Right forelimb (tissue), 1 donor: Measurements from ENCODE around the gene LGALS3BP.

Source experiments
- DNase-seq: peaks from one replicate; pipeline ENCODE4 v3.0.0-alpha.2; 2018

The LGALS3BP gene

DNA sequence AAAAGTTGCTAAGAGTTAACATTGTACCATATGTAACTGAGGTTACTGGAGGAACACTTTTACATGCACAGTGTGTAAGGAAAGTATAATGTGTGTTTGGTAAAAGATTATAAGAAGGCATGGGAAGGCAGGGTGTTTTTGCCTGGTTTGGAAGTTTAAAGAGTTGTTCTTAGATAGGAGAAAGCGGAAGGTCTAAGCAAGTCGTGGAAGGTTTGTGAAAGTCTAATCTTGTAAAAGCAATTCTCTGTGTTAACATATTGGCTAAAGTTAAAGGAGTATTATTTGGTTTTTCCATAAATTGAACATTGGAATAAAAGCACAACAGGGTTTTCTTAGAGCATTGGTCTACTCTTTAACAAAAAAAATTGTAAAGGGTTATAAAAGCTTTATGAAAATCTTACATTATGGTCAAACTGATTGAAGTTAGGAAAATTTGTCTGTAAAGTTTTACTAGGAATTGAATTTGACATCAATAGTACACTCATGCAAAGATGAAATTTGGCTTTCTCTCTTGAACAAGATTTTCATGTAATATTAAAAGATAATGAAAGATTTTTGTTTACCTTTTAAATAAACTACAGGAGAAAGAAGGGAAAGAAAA is 34.5 kb upstream of the LGALS3BP start:
- DNase-seq, result no peak

DNA sequence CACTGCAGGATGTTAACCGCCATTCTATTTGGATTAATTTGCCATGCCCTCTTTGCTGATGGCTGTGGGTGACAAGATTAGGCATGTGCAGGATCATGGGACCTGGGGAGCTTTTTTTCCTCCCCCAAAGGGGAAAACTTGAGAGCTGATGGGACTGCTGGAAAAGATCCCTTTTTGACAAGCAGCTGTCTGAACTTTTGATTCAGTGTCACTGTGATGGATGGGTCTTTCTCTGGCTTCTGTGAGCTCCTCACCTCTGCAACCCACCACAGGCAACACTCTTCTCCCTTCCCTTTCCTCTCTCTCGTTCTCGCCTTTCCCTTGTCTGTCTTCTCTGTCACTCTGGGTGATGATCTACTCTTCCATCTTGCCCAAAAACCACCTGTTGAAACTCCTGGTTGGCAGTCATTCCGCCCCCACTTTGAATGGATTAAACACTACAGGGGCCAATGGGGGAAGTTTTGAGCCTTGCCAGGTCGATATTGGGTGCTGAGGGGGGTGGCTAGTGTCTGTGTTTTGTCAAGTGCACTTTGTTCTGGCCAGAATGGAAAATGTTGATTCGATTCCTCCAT is 32.9 kb upstream of the LGALS3BP start:
- no peak for DNase-seq

DNA sequence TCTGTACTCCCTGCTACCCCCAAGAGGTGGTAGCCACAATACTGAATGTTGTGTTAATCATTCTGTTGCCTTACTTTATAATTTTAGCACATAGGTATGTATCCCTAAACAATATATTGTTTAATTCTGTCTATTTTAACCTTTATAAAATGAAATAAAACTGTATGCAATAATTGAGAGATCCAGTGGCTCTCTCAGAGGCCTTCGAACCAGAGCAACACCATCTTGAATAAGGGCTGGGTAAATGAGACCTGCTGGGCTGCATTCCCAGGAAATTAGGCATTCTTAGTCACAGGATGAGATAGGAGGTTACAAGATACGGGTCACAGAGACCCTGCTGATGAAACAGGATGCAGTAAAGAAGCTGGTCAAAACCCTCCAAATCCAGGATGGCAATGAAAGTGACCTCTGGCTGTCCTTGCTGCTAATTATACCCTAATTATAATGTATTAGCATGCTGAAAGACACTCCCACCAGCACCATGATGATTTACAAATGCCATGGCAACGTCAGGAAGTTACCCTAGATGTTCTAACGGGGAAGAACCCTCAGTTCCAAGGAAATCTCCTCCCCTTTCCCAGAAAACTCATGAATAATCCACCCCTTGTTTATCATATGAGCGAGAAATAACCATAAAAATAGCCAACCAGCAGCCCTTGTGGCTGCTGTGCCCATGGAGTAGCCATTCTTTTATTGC is 31.9 kb upstream of the LGALS3BP start:
- no peak for DNase-seq

DNA sequence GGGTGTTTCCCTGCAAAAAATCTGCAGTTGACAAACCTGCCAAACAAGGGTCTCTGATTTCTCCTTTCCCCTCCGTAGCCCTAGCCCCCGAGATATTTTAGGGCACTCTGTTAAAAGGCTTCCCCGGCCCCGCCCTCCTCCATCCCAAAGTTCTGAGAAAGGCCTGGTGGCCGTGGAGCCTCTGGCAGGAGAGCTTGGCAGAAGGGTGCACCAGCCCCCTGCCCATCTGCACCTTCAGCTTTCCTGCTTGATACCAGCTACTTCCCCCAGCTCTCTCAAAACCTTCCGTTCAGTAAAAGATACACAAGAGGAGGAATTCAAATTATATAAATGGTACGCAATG is 30.6 kb upstream of the LGALS3BP start:
- DNase-seq, result no peak

DNA sequence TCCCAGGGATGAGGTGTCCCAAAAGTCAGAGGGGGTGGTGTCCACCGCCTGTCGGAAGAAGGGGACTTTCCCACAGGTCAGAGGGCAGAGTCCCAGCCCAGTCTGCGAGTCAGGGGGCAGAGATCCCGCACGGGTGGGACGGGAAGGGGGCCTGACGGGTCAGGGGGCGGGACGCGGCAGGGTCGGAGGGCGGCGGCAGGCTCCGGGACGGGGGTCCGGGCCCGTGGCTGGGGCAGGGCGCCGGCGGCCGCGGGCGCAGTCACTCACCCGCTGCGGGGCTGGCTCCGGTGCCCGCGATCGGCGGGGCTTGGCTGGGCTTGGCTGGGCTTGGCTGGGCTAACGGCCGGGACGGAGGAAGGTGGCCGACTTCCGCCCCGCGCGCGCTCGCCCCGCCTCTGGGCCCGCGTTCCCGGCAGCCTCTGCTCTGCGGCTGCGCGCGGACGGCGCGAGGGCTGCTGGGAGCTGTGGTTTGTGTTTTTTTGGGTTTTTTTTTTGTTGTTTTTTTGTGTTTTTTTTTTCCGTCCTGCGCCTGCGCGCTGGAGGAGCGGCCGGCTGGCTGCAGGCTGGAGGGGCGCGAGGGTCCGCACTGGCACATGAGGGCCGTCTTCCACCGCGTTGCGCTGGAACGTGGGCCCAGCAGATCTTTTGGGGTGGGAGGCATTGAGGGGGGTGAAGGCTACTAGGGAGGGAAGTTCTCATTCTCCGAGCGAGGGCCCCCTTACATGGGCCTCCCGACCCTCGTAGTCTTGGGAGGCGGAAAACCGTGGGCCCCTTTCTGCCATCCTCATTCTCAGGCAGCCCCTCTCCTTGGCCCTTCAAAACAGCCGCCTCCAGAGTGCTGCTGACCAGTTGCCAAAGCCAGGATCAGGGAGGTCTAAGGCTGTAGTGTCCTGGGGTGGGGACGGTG is 29.9 kb upstream of the LGALS3BP start, which contains the start of gene CANT1:
CANT1 (minus strand) TSS at position 368 of the 907 bp plus-strand sequence. CDS start 12,142 bp downstream, outside the sequence.
- peak; percentile 90 for DNase-seq

DNA sequence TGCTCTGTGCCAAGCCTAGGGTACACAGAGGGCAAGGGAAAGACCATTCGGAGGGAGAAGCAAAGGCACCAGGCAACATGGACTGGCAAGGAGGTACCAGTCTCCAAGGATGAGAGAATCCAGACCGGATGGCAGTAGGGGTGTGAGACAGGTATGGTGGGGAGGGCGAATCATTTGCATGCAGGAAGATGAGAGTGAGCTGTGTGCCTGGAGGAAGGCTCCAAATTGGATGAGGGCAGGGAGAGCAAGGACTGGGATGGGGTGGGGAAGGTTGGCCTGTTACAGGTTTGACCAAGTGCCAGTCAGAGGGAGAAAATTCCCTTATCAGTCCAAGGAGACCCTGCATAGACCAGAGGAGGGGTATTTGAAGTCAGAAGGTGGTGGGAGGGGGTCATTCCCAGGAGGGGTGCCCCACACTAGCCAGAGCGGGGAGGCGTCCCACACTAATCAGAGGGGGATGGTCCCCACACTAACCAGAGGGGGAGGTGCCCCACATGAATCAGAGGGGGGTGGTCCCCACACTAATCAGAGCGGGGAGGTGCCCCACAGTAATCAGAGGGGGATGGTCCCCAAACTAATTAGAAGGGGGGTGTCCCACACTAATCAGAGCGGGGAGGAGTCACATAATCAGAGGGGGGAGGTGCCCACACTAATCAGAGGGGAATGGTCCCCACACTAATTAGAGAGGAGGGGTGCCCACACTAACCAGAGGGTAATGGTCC is 29.1 kb upstream of the LGALS3BP start:
- DNase-seq, result peak; percentile 7

DNA sequence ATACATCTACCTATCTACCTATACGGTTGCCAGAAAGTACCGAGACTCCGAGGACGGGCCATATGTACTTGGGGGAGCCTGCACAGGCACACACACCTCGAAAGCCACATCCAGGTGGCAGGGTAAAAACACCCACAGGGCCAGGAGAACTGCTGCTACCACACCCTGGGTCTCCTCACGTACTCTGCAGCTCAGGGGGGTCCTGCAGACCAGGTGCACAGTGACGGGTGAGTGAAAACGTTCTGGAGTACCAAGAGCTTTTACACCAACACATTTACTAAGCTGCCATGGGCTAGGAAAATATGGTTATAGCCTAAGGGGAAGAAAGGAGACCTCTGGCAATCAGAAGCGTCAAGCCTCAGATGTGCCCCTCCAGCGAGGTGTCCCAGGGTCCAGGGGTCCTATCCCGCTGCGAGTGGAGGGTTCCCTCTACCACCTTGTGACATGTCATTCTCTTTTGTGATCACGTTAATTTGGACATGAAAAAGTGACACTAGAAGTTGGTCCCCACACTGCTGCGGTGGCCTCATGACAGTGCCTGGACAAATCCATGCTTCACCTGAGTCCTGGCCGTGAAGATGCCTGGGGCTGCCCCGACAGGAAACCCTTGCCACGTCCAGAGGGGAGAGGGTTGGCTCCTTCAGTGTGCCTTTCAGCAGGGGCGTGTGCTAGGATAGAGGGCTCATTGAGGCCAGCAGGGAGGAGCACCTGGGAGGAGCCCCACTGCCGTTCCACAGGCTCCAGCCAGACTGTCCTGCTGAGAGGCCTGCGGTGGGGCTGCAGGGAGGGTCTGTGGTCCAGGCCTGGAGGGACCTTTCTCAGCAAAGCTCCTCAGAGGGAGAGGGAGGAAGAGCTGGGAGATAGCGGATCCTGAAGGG is 28.0 kb upstream of the LGALS3BP start:
- DNase-seq, result peak; percentile 35

DNA sequence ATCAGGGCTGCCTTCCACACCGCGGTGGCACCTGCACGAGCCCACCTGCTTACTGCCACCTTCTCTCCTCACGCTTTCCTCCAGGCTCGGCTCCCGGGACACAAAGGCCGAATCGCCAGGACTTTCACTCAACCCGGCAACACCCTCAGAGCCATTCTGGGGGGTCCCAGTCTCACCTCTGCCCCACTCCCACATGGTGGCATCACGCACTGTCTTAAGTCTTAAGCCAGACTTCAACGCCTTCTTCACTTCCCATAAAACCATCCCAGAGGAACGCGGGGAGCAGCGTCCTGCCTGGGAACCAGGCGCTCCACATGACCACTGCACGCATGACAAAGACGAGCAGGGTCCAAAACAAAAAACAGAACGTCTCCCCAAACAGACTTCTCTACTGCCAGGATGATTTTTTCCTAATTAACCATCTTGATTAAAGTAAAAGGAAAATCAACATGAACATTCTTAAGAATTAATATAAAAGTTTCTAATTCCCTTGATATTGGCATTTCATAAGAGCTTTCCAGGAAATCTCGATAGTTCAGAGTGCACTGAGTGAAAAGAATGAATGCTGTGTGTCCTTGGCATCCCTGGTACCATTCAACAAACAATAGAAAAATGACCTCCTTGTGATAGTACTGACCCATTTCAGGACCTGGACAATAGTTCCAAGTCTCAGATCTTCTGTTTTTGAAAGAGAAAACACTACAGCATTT is 27.2 kb upstream of the LGALS3BP start:
- peak; percentile 32 for DNase-seq

DNA sequence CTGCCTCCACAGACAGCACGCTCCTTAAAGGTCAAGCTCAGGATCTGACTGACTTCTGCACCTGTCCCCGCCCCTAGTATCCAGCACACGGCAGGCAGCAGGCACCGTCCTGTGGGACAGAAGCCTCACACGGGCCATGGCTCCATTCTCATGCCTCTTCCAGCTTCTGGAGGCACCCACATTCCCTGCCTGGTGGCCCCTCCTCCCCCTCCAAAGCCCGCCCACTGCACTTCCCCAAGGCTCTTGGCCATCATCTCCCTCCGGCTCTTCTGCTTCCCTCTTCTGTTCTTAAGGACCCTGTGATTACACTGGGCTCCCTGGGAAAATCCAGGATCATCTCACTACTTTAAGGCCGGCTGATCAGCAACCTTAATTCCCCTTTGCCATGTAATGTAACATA is 26.3 kb upstream of the LGALS3BP start:
- peak; percentile 9 for DNase-seq

DNA sequence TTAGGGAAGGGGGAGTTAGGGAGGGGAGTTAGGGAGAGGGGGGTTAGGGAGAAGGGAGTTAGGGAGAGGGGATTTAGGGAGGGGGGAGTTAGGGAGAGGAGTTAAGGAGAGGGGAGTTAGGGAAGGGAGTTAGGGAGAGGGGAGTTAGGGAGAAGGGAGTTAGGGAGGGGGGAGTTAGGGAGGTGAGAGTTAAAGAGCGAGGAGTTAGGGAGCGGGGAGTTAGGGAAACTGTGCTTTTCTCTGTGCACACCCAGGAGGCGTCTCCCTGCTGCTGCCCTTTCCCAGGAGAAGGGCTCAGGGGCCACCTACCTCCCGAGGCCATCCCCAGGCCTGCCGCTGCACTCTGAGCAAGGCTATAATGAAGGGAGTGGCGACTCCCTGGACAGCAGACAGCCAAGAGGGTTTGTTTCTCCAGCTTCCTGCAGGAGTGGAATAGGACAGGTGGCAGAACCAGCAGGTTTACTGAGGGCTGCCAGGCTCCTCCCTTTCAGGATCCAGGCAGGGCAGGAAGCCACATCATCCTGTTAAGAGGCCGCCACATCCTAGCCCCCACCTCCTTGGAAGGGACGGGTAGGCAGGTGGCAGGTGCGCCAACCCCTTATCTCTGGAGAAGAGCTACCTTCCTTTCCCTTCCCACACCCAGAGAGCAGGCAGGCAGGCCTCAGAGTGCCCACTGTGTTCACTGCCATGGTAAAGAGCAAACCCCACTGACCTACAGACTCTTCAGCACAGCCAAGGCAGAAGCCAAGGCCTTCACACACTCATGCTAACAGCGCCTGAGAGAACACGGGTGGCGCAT is 25.5 kb upstream of the LGALS3BP start:
- DNase-seq, result peak; percentile 32

DNA sequence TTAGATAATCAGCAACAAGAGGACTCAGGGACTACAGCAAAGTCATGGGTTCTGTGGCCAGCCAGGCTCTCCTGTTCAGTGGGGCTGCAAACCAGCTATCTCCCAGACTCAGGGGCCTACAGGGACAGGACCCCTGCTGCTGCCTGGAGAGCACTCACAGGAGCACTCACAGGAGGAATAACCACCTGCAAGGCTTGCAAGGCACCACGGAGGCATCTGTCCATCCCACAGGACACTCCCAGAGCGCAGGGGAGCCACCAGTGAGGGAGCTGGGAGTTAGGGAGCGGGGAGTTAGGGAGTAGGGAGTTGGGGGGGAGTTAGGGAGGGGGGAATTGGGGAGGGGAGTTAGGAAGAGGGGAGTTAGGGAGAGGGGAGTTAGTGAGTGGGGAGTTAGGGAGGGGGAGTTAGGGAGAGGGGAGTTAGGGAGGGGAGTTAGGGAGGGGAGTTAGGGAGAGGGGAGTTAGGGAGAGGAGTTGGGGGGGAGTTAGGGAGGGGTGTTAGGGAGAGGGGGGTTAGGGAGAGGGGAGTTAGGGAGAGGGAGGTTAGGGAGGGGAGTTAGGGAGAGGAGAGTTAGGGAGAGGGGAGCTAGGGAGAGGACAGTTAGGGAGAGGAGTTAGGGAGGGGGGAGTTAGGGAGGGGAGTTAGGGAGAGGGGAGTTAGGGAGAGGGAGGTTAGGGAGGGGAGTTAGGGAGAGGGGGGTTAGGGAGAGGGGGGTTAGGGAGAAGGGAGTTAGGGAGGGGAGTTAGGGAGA is 24.1 kb upstream of the LGALS3BP start:
- DNase-seq, result peak; percentile 38

DNA sequence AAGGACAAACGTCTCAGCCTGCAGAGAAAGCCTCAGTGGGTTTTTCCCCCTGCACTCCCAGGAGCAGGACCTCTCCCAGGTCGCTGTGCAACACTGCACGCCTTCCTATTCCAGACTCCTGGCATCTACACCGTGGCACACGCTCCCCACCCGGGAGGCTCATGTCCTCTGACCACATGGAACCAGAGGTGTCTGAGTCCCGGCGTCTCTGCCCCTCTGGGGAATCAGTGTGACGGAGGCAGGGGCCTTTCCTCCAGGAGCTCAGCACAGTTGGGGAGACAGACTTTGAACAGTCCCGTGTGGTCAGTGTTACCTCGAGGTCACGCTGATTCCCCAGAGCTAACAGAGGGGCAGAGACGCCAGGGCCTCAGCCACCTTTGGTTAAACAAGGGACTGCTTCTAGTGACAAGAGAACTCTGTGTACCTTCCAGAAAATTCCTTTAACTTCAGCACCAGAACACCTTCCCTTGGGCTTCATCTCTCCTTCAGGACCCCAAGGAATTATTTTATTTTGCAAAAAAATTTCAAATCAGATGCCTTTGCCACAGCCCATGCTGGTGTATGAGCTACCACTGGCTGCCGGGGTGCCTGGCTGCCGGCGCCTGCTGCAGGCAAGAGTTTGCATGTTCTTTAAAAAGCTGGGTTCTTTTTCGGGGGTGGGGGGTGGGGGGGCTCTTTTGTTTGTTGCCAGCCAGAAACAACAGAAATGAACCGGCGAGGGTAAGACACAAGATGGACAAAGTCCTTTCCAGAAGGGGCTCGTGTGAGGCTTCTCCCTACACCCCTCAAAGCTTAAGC is 23.3 kb upstream of the LGALS3BP start:
- peak; percentile 5 for DNase-seq

DNA sequence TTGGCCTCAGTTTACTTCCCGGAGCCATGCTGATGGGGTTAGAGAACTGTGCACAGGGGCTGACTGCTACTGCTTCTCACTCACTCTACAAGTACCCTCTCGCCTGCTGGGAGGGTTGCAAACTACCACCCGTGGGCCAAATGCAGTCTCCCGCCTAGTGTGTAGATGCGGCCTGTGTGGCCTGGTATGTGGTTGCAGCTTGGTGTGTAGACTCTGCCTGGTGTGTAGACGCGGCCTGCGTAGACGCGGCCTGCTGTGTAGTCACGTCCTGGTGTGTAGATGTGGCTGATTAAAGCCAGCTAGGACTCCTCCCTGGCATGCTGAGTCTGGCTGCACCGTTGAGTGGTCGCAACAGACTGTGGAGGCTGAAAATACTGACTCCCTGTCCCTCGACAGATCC is 22.6 kb upstream of the LGALS3BP start:
- peak; percentile 18 for DNase-seq

DNA sequence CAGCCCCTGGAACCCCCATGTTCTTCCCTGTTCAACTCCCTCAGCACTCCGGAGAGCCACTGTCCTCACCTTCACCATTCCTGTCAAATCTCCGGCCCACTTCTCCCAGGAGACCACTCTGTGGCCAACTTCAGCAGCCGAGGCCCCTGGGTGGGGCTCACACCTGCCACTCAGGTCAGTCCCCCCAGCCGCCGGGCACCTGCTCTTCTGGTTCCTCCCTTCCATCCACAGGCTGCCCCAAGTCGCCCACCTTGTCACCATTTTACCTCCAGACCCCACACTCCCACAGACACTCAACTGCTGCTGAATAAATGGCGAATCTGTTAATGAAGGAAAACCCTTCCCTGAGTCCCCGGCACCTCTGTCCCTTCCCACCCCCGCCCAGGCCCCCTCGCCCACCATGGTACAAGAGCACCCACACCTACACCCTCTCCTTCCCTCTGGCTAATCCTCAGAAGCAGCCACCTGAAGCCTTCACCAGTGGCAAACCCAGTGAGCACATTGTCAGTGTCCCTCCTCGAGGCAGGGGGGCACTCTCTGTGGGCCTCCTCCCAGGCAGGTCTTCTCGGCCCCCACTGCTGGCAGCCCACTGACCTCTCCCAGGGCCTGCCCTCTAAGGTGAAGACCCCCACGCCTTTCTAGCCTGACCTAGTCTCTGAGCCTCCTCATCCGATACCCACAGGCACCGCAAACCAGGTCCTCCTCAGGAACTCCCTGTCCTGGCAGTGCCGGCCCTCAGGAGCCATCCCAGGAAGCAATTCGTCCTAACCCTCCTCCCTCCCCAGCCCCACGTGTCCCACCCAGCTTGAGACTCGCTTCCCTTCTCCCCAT is 21.7 kb upstream of the LGALS3BP start:
- DNase-seq, result peak; percentile 34

DNA sequence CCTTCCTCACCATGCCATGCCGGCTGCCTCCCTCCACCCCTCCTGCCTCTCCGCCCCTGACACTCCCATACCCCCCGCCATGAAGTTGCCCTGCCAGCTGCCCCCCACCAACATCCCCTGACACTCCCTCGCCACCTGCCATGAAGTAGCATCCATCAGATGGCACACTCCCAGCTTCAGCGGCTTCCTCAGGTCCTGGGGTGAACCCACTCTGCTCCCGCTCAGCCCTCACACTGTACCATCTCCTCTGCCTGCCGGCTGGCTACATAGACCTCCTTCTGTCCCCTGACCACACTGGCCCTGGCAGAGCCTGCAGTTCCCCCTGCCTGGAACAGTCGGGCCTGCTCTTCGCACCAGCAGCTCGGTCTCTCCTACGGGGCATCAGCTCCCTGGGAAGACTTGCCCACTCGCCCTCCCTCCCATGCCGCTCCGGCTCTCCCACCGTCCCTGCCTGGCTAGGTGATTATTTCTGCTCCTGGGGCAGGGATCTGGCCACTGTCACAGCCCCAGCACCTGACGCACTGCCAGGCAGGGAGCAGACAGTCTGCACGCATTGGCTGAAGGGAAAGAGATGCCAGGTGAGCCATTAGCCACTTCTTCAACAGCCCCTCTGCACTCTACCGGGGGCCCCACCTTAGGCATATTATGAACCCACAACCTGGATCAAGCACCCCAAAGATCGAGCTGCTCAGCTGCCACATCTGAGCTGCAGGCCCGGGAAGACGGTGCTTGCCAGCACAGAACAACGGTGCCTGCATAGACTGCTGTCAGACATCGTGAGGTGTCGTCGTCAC is 20.9 kb upstream of the LGALS3BP start:
- DNase-seq, result peak; percentile 18

DNA sequence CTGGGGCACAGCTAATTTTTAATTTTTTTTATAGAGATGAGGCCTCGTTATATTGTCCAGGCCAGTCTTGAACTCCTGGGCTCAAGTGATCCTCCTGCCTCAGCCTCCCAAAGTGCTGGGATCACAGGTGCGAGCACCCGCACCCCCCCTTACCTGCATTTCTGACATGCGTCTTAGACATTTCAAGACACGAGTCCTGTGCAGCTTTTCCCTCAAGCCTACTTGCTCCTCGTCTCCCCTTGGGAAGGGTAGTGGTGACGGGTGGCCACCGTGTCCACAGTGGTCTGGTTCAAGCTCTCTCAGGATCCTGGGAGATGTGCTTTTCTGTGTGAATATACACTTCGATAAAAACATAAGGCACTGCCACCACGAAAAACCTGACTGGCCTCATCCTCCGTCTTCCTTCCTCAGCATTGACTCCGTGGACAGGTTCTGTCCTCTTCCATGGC is 20.2 kb upstream of the LGALS3BP start:
- peak; percentile 19 for DNase-seq
